GM19351 (cell line): ENCODE results near the gene P2RY1.
"Not testable (repeated sequence)": the region's sequence is repeated elsewhere in the genome, so short reads cannot be mapped to it uniquely, and the experiment has no call there.

Experiments used
- ATAC-seq: cut with Tn5 transposase; IDR thresholded peaks from one replicate; pipeline ENCODE4 v1.9.1; 2021; ENCODE audit warnings: mild to moderate bottlenecking, moderate library complexity; ENCODE audit not compliant: unreplicated experiment

The P2RY1 gene

DNA sequence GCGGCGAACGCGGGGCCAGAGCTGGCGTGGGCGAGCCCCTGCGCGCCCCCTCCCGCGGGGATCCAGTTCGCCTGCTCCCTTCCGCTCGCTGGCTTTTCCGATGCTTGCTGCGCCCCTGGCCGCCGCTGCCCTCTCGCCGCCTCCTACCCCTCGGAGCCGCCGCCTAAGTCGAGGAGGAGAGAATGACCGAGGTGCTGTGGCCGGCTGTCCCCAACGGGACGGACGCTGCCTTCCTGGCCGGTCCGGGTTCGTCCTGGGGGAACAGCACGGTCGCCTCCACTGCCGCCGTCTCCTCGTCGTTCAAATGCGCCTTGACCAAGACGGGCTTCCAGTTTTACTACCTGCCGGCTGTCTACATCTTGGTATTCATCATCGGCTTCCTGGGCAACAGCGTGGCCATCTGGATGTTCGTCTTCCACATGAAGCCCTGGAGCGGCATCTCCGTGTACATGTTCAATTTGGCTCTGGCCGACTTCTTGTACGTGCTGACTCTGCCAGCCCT lies 721 bp downstream of the P2RY1 start:
- ATAC-seq: no peak

DNA sequence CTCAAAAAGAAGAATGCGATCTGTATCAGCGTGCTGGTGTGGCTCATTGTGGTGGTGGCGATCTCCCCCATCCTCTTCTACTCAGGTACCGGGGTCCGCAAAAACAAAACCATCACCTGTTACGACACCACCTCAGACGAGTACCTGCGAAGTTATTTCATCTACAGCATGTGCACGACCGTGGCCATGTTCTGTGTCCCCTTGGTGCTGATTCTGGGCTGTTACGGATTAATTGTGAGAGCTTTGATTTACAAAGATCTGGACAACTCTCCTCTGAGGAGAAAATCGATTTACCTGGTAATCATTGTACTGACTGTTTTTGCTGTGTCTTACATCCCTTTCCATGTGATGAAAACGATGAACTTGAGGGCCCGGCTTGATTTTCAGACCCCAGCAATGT lies 1.3 kb downstream of the P2RY1 start:
- ATAC-seq: no peak

DNA sequence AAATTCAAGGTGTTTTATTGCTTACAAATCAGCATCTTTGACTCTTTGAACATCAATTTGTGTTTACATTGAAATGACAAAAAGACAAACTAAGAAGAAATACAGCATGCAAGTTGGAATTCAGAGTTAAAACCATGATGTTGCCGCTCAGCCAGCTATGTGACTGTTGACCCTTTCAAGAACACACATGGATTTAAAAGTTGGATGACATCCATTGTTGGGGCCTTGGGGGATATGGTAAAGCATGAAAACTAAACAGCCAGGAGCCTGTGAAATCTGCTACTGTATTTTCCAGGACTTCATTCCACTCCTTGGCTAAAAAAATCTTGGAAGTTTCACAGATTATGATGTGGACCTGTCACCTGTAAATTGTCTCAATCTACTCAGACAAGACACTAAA lies 4.6 kb downstream of the P2RY1 start:
- ATAC-seq: no peak

GRCh38 chr3:152841131-152841530 lies 6.2 kb downstream of the P2RY1 start:
- no peak for ATAC-seq

DNA sequence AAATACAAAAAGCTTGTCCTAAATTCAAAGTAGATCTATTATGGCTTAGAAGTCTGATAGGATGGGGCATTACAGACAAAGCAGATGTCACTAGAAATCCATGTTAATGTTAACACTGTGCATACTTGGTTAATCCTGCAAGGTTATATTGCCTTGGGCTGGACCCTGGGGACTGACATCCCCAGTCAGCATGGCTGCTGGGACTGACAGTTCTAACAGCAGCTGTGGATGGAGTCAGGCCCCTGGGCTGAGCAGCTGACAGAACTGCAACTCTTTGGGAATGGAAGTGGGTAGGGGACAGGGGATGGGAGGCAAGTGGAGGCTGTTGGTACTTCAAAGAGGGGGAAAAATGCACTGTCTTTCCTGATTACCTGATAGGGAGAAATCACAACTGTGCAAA lies 7.5 kb downstream of the P2RY1 start:
- ATAC-seq: no peak

- ATAC-seq: no peak
Observed at GRCh38 chr3:152843955-152844354, 9.0 kb downstream of the P2RY1 start.

DNA sequence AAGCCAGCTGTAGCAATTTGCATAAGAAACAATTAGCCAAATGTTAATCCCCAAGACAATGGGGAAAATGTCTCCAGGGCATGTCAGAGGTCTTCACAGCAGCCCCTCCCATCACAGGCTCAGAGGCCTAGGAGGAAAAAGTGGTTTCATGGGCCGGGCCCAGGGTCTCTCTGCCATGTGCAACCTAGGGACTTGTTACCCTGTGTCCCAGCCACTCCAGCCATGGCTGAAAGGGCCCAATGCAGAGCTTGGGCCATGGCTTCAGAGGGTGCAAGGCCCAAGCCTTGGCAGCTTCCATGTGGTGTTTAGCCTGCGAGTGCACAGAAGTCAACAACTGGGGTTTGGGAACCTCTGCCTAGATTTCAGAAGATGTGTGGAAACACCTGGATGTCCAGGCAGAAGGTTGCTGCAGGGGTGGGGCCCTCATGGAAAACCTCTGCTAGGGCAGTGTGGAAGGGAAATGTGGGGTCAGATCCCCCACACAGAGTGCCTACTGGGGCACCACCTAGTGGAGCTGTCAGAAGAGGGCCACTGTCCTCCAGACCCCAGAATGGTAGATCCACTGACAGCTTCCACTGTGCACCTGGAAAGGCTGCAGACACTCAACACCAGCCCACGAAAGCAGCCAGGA lies 11.8 kb downstream of the P2RY1 start:
- not testable (repeated sequence) for ATAC-seq

- ATAC-seq: not testable (repeated sequence)
Observed at GRCh38 chr3:152847599-152847998, 12.7 kb downstream of the P2RY1 start.

DNA sequence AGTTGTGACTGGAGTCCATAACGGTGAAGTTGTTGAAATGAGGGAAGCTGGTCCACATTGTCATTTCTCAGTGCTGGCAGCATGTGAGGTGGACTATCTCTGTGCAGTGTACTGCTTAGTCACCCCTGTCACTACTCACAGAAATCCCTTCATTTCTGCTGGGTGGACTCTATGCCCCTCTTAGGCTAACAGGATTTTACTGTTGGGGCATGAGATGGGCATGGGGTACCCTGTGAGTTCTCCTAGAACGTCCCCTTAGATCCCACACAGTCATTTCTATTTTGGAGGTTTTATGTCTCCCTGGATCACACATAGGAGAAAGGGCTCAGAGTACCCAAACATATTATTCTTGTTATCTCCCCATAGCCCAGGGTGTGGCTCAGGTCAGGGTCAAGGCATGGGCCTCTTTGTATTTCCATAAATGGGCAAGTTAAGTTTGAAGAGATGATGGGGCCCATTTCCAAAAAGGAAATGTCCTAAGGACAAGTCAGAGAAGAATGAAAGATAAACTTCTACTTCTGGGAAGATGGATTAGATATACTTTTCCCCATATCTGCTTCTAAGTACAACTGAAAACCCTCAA lies 15.2 kb downstream of the P2RY1 start:
- ATAC-seq: no peak

GRCh38 chr3:152853196-152853595 lies 18.3 kb downstream of the P2RY1 start:
- no peak for ATAC-seq

DNA sequence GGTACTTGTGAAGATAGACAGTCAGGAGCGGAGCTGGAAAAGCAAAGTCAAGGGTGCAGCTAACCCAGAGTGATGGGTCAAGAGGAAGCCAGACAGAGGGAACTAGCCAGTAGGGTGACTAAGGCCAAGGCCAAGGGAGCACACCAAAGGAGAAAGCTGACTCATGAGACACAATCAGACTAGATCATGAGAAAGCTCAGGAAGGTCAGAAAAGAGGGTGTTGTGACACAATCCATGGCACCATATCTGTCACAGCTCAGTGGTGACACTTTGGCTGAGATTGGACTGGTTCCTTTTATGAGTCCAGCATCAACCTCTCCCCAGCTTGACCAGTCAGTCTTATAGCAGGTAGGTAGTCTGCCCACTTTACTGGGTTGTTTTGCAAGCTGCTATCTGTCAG lies 22.2 kb downstream of the P2RY1 start:
- no peak for ATAC-seq

GRCh38 chr3:152858170-152858800 lies 23.4 kb downstream of the P2RY1 start:
- ATAC-seq: no peak

- no peak for ATAC-seq
Observed at GRCh38 chr3:152860736-152861135, 25.8 kb downstream of the P2RY1 start.

DNA sequence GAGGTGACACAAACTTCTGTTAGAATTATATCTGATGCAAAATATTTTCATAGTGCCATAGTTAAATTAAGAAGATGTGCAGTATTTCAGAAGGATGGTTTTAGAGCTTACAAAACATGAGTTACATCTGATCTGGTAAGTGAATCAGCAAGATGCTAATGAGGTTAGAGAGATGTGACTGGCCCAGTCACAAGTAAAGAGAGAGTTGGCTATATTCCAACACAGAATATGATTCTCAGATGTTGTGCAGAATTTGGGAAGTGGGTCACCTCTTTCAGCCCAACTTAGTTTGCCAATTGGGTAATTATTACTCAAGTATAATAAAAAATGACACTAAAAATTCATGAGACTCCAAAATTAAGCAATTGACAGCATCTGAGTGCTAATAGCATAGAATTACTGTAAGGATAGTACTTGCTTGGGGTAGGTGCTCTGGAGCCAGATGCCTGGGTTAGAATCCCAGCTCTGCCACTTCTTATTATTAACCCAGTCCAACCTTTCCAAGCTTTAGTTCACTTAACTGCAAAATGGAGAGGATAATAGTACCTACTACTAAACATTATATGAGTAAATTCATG lies 30.8 kb downstream of the P2RY1 start:
- no peak for ATAC-seq

DNA sequence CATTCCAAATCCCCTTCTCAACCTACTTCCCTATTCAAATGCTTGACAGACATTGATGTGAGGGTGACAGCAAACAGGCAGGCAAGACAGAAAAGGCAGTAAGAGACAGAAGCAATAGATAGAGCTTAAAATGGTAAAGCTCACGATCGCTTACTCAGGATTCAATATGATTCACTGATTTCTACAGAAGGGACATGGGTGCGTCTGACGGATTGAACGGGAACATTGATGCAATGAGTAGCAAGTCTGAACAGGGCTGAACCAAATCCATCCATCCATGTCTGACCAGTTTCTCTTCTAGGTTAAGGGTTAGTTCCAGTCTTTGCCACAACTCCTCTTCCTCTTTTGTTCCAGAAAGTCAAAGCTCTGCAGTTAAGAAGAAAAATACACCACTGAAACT lies 35.1 kb downstream of the P2RY1 start:
- ATAC-seq: peak; percentile 55

- ATAC-seq: not testable (repeated sequence)
Observed at GRCh38 chr3:152873314-152873713, 38.4 kb downstream of the P2RY1 start.

GRCh38 chr3:152874896-152875749 lies 40.2 kb downstream of the P2RY1 start:
- ATAC-seq: no peak

- ATAC-seq: peak; percentile 70
Observed at GRCh38 chr3:152879130-152879789, 44.3 kb downstream of the P2RY1 start.

- ATAC-seq: no peak
Observed at GRCh38 chr3:152879790-152880174, 44.9 kb downstream of the P2RY1 start.

- no peak for ATAC-seq
Observed at GRCh38 chr3:152885076-152885475, 50.1 kb downstream of the P2RY1 start.
